HCT116 (cell line): ENCODE measurements around the gene SMCO4. TPM values are rescaled to one million over a fixed set of nuclear protein-coding genes. Genes with fewer than 3 reads are reported as not detected.

ENCODE experiments used
- ATAC-seq: fragments of 200-7000 bp; cut with Tn5 transposase; 2 replicates; pipeline ENCODE4 v1.9.1; 2020; ENCODE audit warnings: mild to moderate bottlenecking, moderate library complexity
- BruUV-seq: library from RNA; stranded (reverse); fragments of 400-500 nt; replicated peaks from 2 replicates; lab custom pipeline; 2021; lab: Mats Ljungman, UMichigan
- CTCF ChIA-PET: fragments of 300-600 bp; sonication (Branson Sonifier 250); formaldehyde crosslinking; loops from one replicate; lab custom pipeline; 2021; ENCODE audit warnings: antibody characterized with exemption; lab: Charles Lee
- POLR2A ChIA-PET: fragments of 300-600, 350-600 bp; sonication (Branson Sonifier 250); formaldehyde crosslinking; loops from one replicate; lab custom pipeline; 2021; ENCODE audit warnings: antibody characterized with exemption; lab: Charles Lee
- RAD21 ChIA-PET, 2 experiments: fragments of 300-600 bp; sonication (Branson Sonifier 250); formaldehyde crosslinking; loops; one replicate each; lab custom pipeline; 2023; ENCODE audit warnings: low total read pairs in 2 of 2; ENCODE audit not compliant: uncharacterized antibody in 2 of 2, unreplicated experiment in 2 of 2, low non-redundant PET in 1 of 2; lab: Charles Lee
- DNase-seq: peaks from one replicate; pipeline ENCODE4 v3.0.0-alpha.2; 2010; ENCODE audit warnings: low read depth, low spot score
- H2AFZ ChIP-seq: fragments of 200-600 bp; shearing (Covaris generic), sonication (generic); 2 replicates; pipeline ENCODE4 v1.6.1; 2017; ENCODE audit warnings: low read depth, mixed run types, mixed read lengths, antibody characterized with exemption, low read length; ENCODE audit not compliant: poor library complexity, severe bottlenecking
- H3K27ac ChIP-seq: 2 replicates; pipeline ENCODE4 v1.5.1; 2012; ENCODE audit warnings: low read depth, low read length
- H3K27me3 ChIP-seq: fragments of 200-600 bp; sonication (generic); 2 replicates; pipeline ENCODE4 v1.6.1; 2016; ENCODE audit warnings: mixed run types, low read length, mixed read lengths; ENCODE audit not compliant: insufficient read depth
- H3K36me3 ChIP-seq, 2 experiments: fragments of 200-500 bp in 1 of 2; fragments of 200-600 bp in 1 of 2; sonication (Bioruptor generic) in 1 of 2; sonication (generic) in 1 of 2; 2 replicates each; pipeline versions ENCODE4 v1.5.1 to v1.6.1; 2014 to 2016; ENCODE audit warnings: low read length in 2 of 2, inconsistent platforms in 1 of 2, mixed read lengths in 1 of 2, mixed run types in 1 of 2; ENCODE audit not compliant: insufficient read depth in 2 of 2, control insufficient read depth in 1 of 2
- H3K4me1 ChIP-seq, 2 experiments: fragments of 200-600 bp in 1 of 2; sonication (generic) in 1 of 2; 2 replicates each; pipeline versions ENCODE4 v1.5.1 to v1.6.1; 2012 to 2017; ENCODE audit warnings: low read length in 2 of 2, inconsistent platforms in 1 of 2, mild to moderate bottlenecking in 1 of 2, mixed read lengths in 1 of 2, mixed run types in 1 of 2, moderate library complexity in 1 of 2; ENCODE audit not compliant: insufficient read depth in 2 of 2, control insufficient read depth in 1 of 2
- H3K4me2 ChIP-seq: fragments of 200-600 bp; sonication (generic); 2 replicates; pipeline ENCODE4 v1.6.1; 2017; ENCODE audit warnings: mixed run types, low read length, mixed read lengths
- H3K4me3 ChIP-seq, 2 experiments: fragments of 200-600 bp in 1 of 2; sonication (generic) in 1 of 2; replicated peaks in 1 of 2; 2 replicates each; pipeline ENCODE4 v1.5.1; 2011 to 2016; ENCODE audit warnings: low read length in 2 of 2, control low read depth in 1 of 2, low read depth in 1 of 2, mild to moderate bottlenecking in 1 of 2, mixed read lengths in 1 of 2, mixed run types in 1 of 2
- H3K79me2 ChIP-seq: fragments of 200-600 bp; sonication (generic); 2 replicates; pipeline ENCODE4 v1.6.1; 2017; ENCODE audit warnings: mild to moderate bottlenecking, mixed run types, low read length, moderate library complexity, mixed read lengths; ENCODE audit not compliant: insufficient read depth
- H3K9ac ChIP-seq: fragments of 200-600 bp; sonication (generic); 2 replicates; pipeline ENCODE4 v1.6.1; 2016; ENCODE audit warnings: low read length, mixed read lengths
- H3K9me2 ChIP-seq: fragments of 200-600 bp; sonication (generic), shearing (Covaris generic); 2 replicates; pipeline ENCODE4 v1.6.1; 2017; ENCODE audit warnings: mixed run types, mild to moderate bottlenecking, moderate library complexity; ENCODE audit not compliant: insufficient read depth
- H3K9me3 ChIP-seq, 2 experiments: fragments of 200-500 bp in 1 of 2; fragments of 200-600 bp in 1 of 2; sonication (Bioruptor generic) in 1 of 2; sonication (generic) in 1 of 2; 2 replicates each; pipeline ENCODE4 v1.6.1; 2014 to 2017; ENCODE audit warnings: low read length in 2 of 2, mixed read lengths in 2 of 2, inconsistent platforms in 1 of 2, low read depth in 1 of 2, mild to moderate bottlenecking in 1 of 2, mixed run types in 1 of 2, moderate library complexity in 1 of 2; ENCODE audit not compliant: control insufficient read depth in 1 of 2, insufficient read depth in 1 of 2
- H4K20me1 ChIP-seq: fragments of 200-600 bp; sonication (generic), shearing (Covaris generic); 2 replicates; pipeline ENCODE4 v1.6.1; 2017; ENCODE audit warnings: mixed run types, mild to moderate bottlenecking, moderate library complexity; ENCODE audit not compliant: insufficient read depth
- EZH2 ChIP-seq: fragments of 200-600 bp; sonication (generic); IDR thresholded peaks from 2 replicates; pipeline ENCODE4 v1.6.1; 2017; ENCODE audit warnings: antibody characterized with exemption, mixed run types
- FOSL1 ChIP-seq: IDR thresholded peaks from 2 replicates; pipeline ENCODE4 v1.6.1; 2012; ENCODE audit warnings: low read depth
- JUND ChIP-seq: IDR thresholded peaks from 2 replicates; pipeline ENCODE4 v1.6.1; 2012
- SIN3A ChIP-seq: IDR thresholded peaks from 2 replicates; pipeline ENCODE4 v1.6.1; 2012; ENCODE audit warnings: low read depth
- SRF ChIP-seq: IDR thresholded peaks from 2 replicates; pipeline ENCODE4 v1.6.1; 2012; ENCODE audit warnings: low read depth
- ZNF274 ChIP-seq: fragments of 200-500 bp; sonication (Bioruptor generic); IDR thresholded peaks from 2 replicates; pipeline ENCODE4 v1.6.1; 2014; ENCODE audit warnings: mild to moderate bottlenecking, low read depth, low read length, inconsistent platforms
- intact Hi-C: fragments of 100-400 bp; cut with micrococcal nuclease; formaldehyde crosslinking; loops from 2 replicates; pipeline ENCODE4 v1.10.0; 2022
- total RNA-seq: library from RNA; stranded (reverse); gene quantifications from one replicate; pipeline ENCODE4 v1.2.1, GENCODE V29; 2021; ENCODE audit not compliant: unreplicated experiment
- TF ChIP-seq, protein P1 (sequence below): IDR thresholded peaks from 2 replicates; pipeline ENCODE4 v1.6.1; 2012
- TF ChIP-seq, protein P2 (sequence below): IDR thresholded peaks from 2 replicates; pipeline ENCODE4 v1.6.1; 2012

SMCO4 gene
- total RNA-seq, 1 experiment from 2014 or later: 23.1 TPM

DNA sequence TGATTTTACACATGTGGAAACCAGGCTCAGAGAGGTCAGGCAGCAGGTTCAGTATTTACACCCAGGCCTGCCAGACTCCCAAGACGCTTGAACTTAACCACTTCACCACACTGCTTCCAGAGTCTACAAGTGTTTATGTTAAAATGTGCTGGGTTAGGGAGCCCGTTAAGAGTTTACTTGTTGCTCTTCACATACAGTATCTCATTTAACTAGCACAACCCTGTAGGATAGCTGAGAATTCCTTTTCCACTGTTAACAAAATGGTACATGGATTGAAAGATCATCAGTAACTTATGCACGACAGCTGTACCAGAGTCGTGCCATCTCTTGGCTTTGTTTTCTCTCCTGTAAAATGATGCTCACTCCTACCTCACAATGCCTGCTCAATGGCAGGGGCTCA lies 2.9 kb downstream of the SMCO4 start:
- Histone ChIP-seq H3K9me2 (no peaks in the 10 kb centered on the region), H3K4me2 (no peak overlapping the region), H3K9me3 (no peaks in the 10 kb centered on the region), H3K4me1 (peaks cover 17 to 25% of the 10 kb centered on the region in 2 experiments), H3K36me3 (no peaks in the 10 kb centered on the region), H3K27me3 (no peaks in the 10 kb centered on the region), H4K20me1 (no peaks in the 10 kb centered on the region), H3K79me2 (peaks cover 19% of the 10 kb centered on the region), H3K27ac (no peak overlapping the region), H2AFZ (no peak overlapping the region), H3K4me3 (no peak overlapping the region), H3K9ac (no peak overlapping the region)
- BruUV-seq: TSS peak; percentile 43
- TF ChIP-seq SIN3A (no peak), EZH2 (no peak), FOSL1 (no peak), SRF (no peak)
- ChIA-PET RAD21 (no interaction called here), POLR2A (interaction anchor here (2.0 kb wide), 1 partner anchor 10 kb away, joined by 6 read pairs; no protein-coding TSS in a partner anchor), CTCF (no interaction called here)
- ATAC-seq (no peak), DNase-seq (no peak)
- intact Hi-C loops: loop anchor here (5.0 kb wide), 1 partner anchor 598 kb away; no protein-coding TSS in a partner anchor

DNA sequence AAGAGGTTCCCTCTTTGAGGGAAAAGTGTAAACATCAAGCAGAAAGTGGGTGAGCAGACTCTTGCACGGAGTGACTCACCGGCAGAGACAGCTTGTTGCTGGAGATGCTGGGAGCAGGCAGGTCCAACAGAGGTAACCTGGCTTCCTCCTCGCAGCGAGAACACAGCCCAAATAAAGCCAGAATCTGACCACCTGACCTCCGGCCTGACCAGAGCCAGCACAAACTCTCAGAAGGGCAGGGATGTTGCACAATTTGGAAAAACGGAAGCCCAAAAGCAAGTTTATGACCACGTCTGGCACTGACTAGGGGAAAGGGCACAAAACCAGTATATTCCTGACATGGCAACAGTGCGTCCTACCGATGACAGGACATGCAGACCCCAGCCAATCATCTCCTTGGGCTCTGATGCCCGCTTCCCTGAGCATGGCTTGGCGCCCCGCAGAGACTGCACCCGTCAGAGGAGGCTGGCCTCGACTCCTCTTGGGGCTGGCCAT lies 5.4 kb downstream of the SMCO4 start:
- H3K4me2 ChIP-seq: no peak overlapping the region

More for the DNA sequence above, 5.4 kb downstream of the SMCO4 start:
- no peaks in the 10 kb centered on the region for H3K9me2 ChIP-seq
- TF ChIP-seq, protein P1, sequence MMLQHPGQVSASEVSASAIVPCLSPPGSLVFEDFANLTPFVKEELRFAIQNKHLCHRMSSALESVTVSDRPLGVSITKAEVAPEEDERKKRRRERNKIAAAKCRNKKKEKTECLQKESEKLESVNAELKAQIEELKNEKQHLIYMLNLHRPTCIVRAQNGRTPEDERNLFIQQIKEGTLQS: no peak
- TF ChIP-seq, protein P2, sequence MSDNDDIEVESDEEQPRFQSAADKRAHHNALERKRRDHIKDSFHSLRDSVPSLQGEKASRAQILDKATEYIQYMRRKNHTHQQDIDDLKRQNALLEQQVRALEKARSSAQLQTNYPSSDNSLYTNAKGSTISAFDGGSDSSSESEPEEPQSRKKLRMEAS: no peak
- TF ChIP-seq JUND: no peak
- no peak for TF ChIP-seq ZNF274
- TF ChIP-seq FOSL1: no peak
- no peak overlapping the region for H3K4me3 ChIP-seq
- H3K79me2 ChIP-seq: peaks cover 19% of the 10 kb centered on the region
- ChIA-PET RAD21 (no interaction called here), CTCF (no interaction called here), POLR2A (no interaction called here)
- H3K4me1 ChIP-seq: peaks cover 10 to 12% of the 10 kb centered on the region in 2 experiments
- H3K36me3 ChIP-seq: no peaks in the 10 kb centered on the region
- BruUV-seq: no TSS peak
- intact Hi-C loops: no loop called here
- no peak overlapping the region for H3K9ac ChIP-seq
- DNase-seq (no peak), ATAC-seq (no peak)
- H3K27ac ChIP-seq: no peak overlapping the region
- H3K9me3 ChIP-seq: no peaks in the 10 kb centered on the region
- no peak overlapping the region for H2AFZ ChIP-seq
- H3K27me3 ChIP-seq: no peaks in the 10 kb centered on the region
- no peaks in the 10 kb centered on the region for H4K20me1 ChIP-seq
